ENCODE data around the gene MTA2.
A peak's percentile ranks its signal among the peaks of the same experiment; 100 is the strongest.

Gene MTA2

GRCh38 chr11:62612366-62613290, 11.0 kb upstream of the MTA2 start, which contains the start of the genes EML3 and ROM1:
Gene EML3, minus strand, starts transcription at chr11:62612775. Its CDS starts 318 bp downstream, at chr11:62612457.
Gene ROM1, plus strand, starts transcription at chr11:62613257. Its CDS starts 25 bp downstream, at chr11:62613282.
- DNase-seq (ENCODE audit: low read depth in 2 of 2) = peak; percentile 78 to 79

- DNase-seq (ENCODE audit: low read depth in 2 of 2) = no peak
Observed at GRCh38 chr11:62611705-62612365, 10.2 kb upstream of the MTA2 start.

GRCh38 chr11:62610814-62611704, 9.4 kb upstream of the MTA2 start:
- no peak for DNase-seq (ENCODE audit: low read depth in 2 of 2)

GRCh38 chr11:62610403-62610802, 8.7 kb upstream of the MTA2 start:
- no peak for DNase-seq (ENCODE audit: low read depth in 2 of 2)

GRCh38 chr11:62608776-62609175, 7.1 kb upstream of the MTA2 start:
- DNase-seq (ENCODE audit: low read depth in 2 of 2) = no peak

- no peak for DNase-seq (ENCODE audit: low read depth in 2 of 2)
Observed at GRCh38 chr11:62607714-62608113, 6.0 kb upstream of the MTA2 start.

GRCh38 chr11:62605902-62606301, 4.2 kb upstream of the MTA2 start:
- no peak for DNase-seq (ENCODE audit: low read depth in 2 of 2)

- DNase-seq (ENCODE audit: low read depth in 2 of 2) = no peak
Observed at GRCh38 chr11:62605467-62605866, 3.8 kb upstream of the MTA2 start.

- DNase-seq (ENCODE audit: low read depth in 2 of 2) = no peak
Observed at GRCh38 chr11:62604460-62605120, 2.9 kb upstream of the MTA2 start.

GRCh38 chr11:62603776-62604299, 2.2 kb upstream of the MTA2 start:
- no peak for DNase-seq (ENCODE audit: low read depth in 2 of 2)

GRCh38 chr11:62603072-62603408, 1.4 kb upstream of the MTA2 start:
- no peak for DNase-seq (ENCODE audit: low read depth in 2 of 2)

GRCh38 chr11:62602141-62603071, 741 bp upstream of the MTA2 start:
- DNase-seq (ENCODE audit: low read depth in 2 of 2) = no peak

GRCh38 chr11:62601122-62601371, 618 bp downstream of the MTA2 start:
- no peak for DNase-seq (ENCODE audit: low read depth in 2 of 2)

GRCh38 chr11:62600367-62601121, 1.1 kb downstream of the MTA2 start:
- DNase-seq (ENCODE audit: low read depth in 2 of 2) = no peak

- DNase-seq (ENCODE audit: low read depth in 2 of 2) = no peak
Observed at GRCh38 chr11:62599901-62600300, 1.8 kb downstream of the MTA2 start.

- DNase-seq (ENCODE audit: low read depth in 2 of 2) = peak; percentile 81 to 91
Observed at GRCh38 chr11:62599069-62599696, 2.5 kb downstream of the MTA2 start.

- DNase-seq (ENCODE audit: low read depth in 2 of 2) = no peak
Observed at GRCh38 chr11:62595124-62595523, 6.5 kb downstream of the MTA2 start.

GRCh38 chr11:62593434-62594044, 8.1 kb downstream of the MTA2 start:
- peak; percentile 44 to 66 for DNase-seq (ENCODE audit: low read depth in 2 of 2)

GRCh38 chr11:62592989-62593421, 8.7 kb downstream of the MTA2 start:
- DNase-seq (ENCODE audit: low read depth in 2 of 2) = no peak

All from stimulated activated CD8-positive, alpha-beta memory T cell treated with anti-CD3 and anti-CD28 coated beads, Interleukin-15, amount 100 ng/mL, for 4 hours (primary cell).